Stomach (tissue), 4 donors: ENCODE data around the gene SYCE3.

Experiments
- POLR2AphosphoS5 ChIP-seq, 3 donors: sonication (generic); formaldehyde crosslinking; IDR thresholded peaks; one replicate each; pipeline ENCODE4 v1.6.1; 2016; ENCODE audit warnings: antibody characterized with exemption in 3 of 3
- TF ChIP-seq, protein P1 (sequence below), 7 experiments: fragments of 450-650 bp in 4 of 7; fragments of 200-600 bp in 3 of 7; sonication (generic) in 3 of 7; IDR thresholded peaks; one replicate each; pipeline ENCODE4 v1.5.1; 2016 to 2019; ENCODE audit warnings: antibody characterized with exemption in 7 of 7, control low read depth in 2 of 7, mild to moderate bottlenecking in 1 of 7

DNA sequence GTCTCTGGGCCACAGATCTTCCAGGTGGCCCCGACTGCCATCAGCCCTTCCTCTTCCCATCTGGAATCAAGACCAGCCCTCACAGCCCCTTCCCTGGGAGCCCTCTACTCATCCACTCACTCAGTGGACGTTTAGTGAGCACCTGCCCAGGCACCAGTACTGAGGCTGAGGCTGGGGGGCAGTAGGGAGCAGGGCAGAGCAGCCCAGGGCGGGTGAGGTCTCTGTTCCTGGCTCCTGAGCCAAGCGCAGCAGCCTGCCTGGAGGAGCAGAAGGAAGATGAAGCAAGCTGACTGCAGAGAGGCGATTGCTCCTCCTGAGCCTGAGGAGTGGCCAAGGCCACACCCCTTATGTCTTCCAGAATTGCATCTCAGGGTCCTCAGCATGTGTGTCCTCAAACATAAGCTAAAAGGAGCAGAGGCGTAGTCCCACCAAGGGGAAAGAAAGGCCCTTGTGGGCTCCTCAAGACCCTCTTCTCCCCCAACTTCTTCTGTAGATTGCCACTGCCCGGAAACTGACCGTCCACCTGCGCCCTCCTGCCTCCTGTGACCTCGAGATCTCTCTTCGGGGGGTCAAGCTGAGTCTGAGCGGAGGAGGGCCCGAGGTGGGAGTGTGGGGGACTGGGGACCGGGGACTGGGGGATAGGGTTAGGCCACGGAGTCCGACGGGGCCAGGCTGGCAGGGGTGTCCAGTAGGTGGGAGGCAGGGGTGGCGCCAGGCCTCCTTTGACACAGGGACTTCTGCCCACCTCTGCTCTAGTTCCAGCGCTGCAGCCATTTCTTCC, 43.6 kb upstream of the SYCE3 start:
- TF ChIP-seq, protein P1, sequence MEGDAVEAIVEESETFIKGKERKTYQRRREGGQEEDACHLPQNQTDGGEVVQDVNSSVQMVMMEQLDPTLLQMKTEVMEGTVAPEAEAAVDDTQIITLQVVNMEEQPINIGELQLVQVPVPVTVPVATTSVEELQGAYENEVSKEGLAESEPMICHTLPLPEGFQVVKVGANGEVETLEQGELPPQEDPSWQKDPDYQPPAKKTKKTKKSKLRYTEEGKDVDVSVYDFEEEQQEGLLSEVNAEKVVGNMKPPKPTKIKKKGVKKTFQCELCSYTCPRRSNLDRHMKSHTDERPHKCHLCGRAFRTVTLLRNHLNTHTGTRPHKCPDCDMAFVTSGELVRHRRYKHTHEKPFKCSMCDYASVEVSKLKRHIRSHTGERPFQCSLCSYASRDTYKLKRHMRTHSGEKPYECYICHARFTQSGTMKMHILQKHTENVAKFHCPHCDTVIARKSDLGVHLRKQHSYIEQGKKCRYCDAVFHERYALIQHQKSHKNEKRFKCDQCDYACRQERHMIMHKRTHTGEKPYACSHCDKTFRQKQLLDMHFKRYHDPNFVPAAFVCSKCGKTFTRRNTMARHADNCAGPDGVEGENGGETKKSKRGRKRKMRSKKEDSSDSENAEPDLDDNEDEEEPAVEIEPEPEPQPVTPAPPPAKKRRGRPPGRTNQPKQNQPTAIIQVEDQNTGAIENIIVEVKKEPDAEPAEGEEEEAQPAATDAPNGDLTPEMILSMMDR (IDR thresholded peaks at IDR 0.05): no peak
- TF ChIP-seq POLR2AphosphoS5 (IDR thresholded peaks at IDR 0.05): no peak
